HG02981 (cell line): Measurements from ENCODE around the gene PRKAG1.
A peak's percentile ranks its signal among the peaks of the same experiment; 100 is the strongest.

Source experiments
- ATAC-seq: cut with Tn5 transposase; IDR thresholded peaks from one replicate; pipeline ENCODE4 v1.9.1; 2021; ENCODE audit warnings: mild to moderate bottlenecking, moderate library complexity; ENCODE audit not compliant: unreplicated experiment

The PRKAG1 gene

DNA sequence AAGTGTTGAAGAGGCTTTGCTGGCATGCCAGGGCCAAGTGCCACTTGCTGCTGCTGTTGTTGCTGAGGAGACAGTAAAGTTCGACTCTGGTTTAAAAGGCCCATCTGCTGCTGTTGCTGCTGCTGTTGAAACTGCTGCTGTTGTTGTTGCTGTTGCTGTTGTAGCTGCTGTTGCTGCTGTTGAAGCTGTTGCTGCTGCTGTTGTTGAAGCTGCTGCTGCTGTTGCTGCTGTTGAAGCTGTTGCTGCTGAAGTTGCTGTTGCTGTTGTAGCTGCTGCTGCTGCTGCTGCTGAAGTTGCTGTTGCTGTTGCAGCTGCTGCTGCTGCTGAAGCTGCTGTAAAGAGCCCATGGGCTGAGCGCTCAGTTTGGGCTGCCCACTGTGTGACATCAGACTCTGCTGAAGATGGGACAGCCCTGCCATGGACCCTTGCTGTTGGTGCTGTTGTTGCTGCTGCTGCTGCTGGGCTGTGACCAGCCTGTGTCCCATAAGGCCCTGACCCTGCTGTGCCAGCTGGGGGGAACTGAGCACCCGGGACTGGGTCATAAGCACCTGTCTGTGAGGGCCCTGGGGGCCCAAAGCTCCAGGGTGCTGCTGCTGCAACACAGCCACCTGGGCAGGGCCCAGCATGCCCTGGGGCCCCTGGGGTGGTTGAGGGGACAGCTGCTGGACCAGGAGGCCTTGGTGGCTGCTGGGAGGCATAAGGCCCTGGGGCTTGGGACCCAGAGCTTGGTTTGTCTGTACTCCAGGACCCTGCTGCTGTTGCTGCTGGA is 14.3 kb upstream of the PRKAG1 start:
- no peak for ATAC-seq

DNA sequence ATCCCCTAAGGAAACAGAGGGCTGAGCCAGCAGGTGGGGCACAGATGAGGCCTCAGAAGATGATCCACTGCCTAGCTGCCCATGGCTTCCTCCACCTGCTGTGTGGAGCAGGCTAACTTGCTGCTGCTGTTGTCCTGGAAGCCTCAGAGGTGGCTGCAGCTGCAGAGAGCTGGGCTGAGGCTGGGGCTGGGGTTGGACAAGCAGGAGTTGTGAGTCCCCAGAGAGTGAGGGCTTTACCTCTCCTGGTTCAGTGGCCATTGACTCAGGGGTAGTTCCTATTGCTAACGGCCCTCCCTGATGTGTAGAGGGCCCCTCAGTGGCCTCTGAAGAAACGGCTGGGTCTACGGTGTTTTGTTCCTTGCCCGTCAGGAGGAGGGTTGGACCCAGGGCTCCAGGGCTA is 13.7 kb upstream of the PRKAG1 start:
- no peak for ATAC-seq

GRCh38 chr12:49031573-49032161 is 13.1 kb upstream of the PRKAG1 start:
- ATAC-seq: no peak

- ATAC-seq: no peak
Observed at GRCh38 chr12:49030714-49031572, 12.4 kb upstream of the PRKAG1 start.

DNA sequence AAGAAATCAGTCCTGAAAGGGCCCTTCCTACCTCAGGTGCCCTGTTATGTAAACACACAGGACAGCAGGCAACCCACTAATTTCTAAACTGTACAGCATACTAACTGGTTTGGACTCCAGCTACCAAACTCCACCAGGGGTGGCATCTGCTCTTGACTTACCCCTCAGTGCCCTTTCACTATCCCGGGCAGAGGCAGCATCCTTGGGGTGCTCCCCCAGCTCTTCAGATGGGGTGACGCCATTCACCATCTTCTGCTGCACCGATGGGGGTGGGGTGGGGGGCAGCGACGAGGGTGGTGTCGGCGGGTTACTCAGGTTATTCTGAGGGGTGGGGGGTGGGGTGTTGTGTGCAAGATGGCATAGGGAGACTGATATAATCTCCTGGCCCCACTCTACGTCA is 11.5 kb upstream of the PRKAG1 start:
- no peak for ATAC-seq

DNA sequence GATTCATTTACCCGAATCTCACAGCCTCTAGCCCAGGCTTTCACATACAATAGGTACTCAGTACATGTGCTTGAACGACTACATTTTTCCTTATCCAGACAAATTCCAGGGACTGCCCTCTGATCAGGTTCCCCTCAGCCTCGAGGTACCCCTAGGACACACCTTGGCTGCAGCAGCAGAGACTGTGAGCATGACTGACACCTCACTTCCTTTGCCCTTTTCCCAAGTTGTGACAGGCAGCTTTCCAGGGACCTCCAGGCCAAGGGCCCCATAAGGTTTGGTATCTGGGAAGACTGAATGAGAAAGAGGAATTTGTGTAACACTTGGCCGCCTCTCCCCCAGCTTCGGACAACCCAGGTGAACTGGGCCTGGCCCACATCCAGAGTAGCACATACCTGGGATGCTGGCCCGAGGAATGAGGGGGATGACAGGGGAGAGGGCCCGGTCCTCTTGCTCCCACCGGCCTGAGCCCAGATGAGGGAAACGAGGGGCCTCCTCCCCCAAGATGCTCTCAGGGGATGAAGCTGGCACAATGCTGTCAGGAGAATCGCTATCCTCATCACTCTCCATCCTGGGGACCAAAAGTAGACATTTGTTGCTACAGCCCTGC is 10.2 kb upstream of the PRKAG1 start:
- ATAC-seq: no peak

GRCh38 chr12:49027846-49028555 is 9.4 kb upstream of the PRKAG1 start:
- no peak for ATAC-seq

DNA sequence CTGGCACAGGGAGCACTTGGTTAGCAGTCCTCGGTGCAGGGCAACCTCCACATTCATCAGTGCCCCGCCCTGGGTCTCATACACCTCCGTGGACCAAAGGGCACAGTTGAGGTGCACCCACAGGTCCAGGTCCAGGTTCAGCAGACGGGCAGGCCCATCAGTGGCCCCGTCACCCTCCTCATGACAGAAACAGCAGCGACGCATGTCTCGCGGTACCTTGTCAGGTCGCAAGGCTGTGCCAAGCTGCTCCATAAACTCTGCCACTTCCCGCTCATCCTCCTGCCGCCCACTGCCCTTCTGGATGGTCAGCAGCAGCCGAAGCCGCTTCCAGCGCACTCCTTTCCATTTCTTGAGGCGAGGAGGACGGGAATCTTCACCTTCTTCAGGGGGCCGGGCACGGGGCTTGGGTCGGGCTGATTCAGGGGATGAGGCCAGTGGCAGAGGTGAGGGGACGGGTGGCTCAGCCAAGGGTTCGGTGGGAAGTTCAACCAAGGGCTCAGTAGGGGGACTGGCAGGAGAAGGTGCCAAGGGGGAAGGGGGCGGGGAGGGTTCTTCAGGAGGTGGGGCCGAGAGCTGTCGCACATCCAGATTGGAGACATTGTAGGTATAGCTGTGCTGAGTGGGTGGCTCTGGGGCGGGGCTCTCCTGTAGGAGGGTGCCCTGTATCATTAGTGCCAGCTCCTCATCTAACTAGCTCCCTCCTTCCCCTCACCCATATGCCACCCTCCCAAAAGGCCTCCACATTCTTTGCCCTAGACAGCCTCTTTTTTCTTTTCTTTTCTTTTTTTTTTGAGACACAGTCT is 8.3 kb upstream of the PRKAG1 start:
- ATAC-seq: no peak

- no peak for ATAC-seq
Observed at GRCh38 chr12:49026101-49026500, 7.5 kb upstream of the PRKAG1 start.

DNA sequence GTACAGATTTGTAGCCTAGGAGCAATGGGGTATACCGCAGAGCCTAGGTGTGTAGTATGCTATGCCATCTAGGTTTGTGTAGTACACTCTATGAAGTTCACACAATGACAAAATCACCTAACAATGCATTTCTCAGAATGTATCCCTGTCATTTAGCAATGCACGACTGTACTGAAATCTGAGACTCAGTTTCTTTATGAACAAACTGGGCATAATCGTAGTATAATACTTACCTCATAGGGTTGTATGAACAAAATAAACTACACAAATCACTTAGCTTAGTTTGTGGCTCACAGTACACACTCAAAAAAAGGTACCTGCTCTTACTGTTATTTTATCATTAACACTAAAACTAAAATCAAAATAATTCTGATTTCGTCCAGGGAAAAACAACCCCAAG is 6.9 kb upstream of the PRKAG1 start:
- no peak for ATAC-seq

GRCh38 chr12:49024543-49024942 is 6.0 kb upstream of the PRKAG1 start:
- no peak for ATAC-seq

- ATAC-seq: no peak
Observed at GRCh38 chr12:49023812-49024211, 5.2 kb upstream of the PRKAG1 start.

DNA sequence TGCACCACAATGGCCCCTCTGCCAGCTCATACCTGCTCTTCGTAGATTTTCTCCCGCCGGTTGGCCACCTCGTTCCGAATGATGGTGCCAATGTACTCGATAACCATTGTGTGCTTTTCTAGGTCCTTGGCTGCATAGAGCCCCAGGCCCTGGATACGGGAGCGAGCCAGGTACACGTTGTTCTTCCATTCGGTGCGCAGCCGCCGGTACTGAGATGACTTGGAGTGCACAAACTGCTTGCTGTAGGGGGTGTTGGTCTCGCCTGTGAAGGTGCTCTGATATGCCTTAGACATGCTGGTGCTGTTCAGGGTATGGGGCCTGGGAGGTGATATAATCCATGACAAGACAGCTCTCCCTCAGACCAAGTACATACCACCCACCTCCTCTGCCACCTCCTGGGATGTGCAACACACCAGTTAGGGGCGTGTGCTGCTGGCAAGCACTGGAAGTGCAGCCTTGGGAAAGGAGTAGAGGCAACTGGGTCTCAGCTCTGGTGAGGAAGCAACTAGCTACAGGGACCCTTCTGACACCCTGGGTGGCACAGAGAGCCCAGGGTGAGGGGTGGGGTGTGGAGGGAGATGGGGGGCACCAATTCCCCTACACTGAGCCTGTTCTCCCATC is 4.1 kb upstream of the PRKAG1 start:
- ATAC-seq: no peak

GRCh38 chr12:49021292-49021915 is 2.8 kb upstream of the PRKAG1 start:
- ATAC-seq: no peak

- no peak for ATAC-seq
Observed at GRCh38 chr12:49020441-49020840, 1.9 kb upstream of the PRKAG1 start.

DNA sequence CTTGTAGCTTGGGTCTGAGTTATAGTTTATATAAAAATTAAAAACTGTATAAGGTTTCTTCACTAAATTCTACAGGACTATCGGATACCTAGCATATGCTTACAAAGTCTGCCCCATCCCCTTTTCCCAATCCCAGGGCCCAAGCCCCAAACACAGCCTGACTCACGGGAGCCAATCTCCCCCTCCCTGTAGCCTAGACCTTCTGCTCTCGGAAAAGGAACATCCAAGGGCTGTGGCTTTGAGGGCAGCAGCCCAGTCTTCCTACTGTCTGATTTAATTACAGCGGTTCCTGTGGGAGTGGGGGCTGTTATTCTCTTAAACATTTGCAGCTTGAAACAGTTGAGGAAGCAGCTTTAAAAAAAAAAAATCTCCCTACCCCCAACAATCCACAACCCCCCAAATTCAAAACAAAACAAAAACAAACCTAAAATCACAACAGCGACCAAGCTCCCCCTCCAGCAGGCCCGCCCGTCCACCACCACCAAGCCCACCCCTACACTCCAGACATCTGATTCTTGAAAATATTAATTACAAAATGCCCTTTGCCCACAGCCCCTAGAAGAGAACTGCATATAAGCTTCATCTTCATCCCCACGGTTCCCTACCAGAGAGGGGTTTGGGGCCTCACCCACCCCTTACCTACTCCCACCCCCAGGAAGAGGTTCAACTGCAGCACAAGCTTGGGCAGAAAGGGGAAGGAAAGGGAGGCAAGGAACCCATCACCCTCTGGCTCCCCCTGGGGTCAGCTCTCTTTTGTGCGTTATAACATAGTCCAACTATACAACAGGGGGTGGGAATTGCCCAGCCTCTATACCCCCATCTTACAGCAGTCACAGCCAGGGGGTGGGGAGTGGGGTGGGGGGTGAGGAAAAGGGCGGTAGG is 1.1 kb upstream of the PRKAG1 start:
- ATAC-seq: no peak

DNA sequence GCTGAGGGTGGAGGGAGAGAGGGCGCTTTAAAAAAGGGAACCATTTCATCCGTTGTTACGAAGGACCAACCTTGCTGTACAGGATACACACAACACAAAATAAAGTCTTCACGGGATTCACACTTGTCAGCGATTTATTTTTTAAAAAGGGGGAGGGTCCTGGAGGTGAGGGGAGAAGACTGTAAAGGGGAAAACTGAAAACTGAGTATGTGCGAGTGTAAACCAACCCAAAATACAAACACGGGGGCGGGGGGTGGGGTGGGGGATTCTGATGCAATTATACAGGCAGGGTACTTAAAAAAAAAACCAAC is 499 bp upstream of the PRKAG1 start:
- ATAC-seq: peak; percentile 15

DNA sequence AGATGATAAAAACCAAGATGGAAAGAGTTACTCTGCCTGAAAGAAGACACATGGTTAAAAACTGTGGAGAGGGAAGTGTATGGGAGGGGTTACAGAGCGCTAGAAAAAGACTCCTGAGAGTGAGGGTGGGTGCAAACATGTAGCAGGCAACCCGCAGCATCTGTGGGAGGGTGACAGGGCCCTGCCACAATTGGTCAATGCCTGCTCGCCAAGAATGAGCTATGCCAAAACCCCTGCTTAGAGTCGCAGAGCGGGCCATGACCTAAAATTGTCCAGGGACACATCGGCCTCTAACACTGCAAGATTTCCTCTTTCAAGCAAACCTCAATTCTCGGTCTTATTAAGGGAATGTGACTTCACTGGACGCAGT is 700 bp downstream of the PRKAG1 start:
- peak; percentile 6 for ATAC-seq
